ENCODE data around the gene MRPL2.

GRCh38 chr6:43005844-43006243 is 53.4 kb downstream of the MRPL2 start:
- no peak for TF ChIP-seq CTCF (optimal IDR thresholded peaks at IDR 0.05 in 1 of 3, IDR thresholded peaks at IDR 0.05 in 1 of 3, conservative IDR thresholded peaks at IDR 0.05 in 1 of 3; ENCODE audit: extremely low read depth in 1 of 3, insufficient read depth in 2 of 3, low read length in 3 of 3)
- TF ChIP-seq EZH2 (IDR thresholded peaks at IDR 0.05; ENCODE audit: low read length), result no peak
